ENCODE measurements around the gene CDK5R1.
"Not testable (repeated sequence)": the region's sequence is repeated elsewhere in the genome, so short reads cannot be mapped to it uniquely, and the experiment has no call there.

DNA sequence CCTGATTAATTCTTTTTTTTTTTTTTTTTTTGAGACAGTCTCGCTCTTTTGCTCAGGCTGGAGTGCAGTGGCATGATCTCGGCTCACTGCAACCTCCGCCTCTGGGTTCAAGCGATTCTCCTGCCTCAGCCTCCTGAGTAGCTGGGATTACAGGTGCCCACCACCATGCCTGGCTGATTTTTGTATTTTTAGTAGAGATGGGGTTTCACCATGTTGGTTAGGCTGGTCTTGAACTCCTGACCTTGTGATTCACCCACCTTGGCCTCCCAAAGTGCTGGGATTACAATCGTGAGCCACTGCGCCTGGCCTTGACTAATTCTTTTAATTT is 37.7 kb downstream of the CDK5R1 start:
- TF ChIP-seq, protein P1, sequence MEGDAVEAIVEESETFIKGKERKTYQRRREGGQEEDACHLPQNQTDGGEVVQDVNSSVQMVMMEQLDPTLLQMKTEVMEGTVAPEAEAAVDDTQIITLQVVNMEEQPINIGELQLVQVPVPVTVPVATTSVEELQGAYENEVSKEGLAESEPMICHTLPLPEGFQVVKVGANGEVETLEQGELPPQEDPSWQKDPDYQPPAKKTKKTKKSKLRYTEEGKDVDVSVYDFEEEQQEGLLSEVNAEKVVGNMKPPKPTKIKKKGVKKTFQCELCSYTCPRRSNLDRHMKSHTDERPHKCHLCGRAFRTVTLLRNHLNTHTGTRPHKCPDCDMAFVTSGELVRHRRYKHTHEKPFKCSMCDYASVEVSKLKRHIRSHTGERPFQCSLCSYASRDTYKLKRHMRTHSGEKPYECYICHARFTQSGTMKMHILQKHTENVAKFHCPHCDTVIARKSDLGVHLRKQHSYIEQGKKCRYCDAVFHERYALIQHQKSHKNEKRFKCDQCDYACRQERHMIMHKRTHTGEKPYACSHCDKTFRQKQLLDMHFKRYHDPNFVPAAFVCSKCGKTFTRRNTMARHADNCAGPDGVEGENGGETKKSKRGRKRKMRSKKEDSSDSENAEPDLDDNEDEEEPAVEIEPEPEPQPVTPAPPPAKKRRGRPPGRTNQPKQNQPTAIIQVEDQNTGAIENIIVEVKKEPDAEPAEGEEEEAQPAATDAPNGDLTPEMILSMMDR (IDR thresholded peaks at IDR 0.05) = not testable (repeated sequence)
- TF ChIP-seq EP300 (IDR thresholded peaks at IDR 0.05) = not testable (repeated sequence)
